GM12873 (cell line): ENCODE results near the gene TEX52.

Experiments used
- TF ChIP-seq, protein P1 (sequence below): IDR thresholded peaks from 2 replicates; pipeline ENCODE4 v1.5.1; 2012; ENCODE audit warnings: low read depth, mild to moderate bottlenecking, moderate library complexity, low read length, control low read depth; ENCODE audit not compliant: insufficient read depth; ENCODE audit errors: missing control alignments

Gene TEX52

DNA sequence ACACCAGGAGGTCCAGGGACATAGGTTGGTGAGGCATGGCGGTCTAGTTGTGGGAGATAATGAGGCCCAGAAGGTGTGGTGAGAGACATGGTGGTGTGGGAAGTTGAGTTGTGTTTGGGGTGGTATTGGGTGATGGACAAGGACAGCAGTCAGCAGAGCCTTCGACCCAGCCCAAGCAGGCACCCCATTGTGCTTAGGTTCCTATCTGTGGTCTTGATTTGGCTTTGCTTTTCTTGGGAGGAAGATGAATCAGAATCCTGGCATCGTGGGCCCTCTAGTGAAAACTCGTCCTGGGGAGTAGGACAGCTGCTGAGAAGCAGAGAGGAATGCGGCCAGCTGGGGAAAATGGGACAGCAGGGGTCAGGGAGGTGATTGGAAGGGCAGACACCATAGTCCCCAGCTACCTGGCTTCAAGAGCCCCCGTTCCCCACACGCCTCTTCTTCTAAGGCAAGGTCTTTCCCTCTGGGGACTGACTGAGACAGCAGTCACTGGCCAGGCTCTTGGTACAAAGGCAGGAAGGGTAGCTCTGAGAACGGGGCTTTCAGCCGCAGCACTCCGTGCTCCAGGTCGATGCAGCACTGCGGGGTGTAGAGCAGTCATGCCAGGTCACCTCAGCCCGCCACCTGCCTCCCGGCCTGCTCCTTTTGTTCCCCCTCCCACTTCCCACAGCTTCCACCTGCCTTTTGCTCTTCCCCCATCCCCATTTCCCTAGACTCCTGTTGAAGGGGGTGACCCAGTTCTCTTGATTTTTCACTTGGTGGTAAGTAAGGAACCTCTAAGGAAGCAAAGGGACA is 29.9 kb downstream of the TEX52 start:
- TF ChIP-seq, protein P1, sequence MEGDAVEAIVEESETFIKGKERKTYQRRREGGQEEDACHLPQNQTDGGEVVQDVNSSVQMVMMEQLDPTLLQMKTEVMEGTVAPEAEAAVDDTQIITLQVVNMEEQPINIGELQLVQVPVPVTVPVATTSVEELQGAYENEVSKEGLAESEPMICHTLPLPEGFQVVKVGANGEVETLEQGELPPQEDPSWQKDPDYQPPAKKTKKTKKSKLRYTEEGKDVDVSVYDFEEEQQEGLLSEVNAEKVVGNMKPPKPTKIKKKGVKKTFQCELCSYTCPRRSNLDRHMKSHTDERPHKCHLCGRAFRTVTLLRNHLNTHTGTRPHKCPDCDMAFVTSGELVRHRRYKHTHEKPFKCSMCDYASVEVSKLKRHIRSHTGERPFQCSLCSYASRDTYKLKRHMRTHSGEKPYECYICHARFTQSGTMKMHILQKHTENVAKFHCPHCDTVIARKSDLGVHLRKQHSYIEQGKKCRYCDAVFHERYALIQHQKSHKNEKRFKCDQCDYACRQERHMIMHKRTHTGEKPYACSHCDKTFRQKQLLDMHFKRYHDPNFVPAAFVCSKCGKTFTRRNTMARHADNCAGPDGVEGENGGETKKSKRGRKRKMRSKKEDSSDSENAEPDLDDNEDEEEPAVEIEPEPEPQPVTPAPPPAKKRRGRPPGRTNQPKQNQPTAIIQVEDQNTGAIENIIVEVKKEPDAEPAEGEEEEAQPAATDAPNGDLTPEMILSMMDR: no peak

DNA sequence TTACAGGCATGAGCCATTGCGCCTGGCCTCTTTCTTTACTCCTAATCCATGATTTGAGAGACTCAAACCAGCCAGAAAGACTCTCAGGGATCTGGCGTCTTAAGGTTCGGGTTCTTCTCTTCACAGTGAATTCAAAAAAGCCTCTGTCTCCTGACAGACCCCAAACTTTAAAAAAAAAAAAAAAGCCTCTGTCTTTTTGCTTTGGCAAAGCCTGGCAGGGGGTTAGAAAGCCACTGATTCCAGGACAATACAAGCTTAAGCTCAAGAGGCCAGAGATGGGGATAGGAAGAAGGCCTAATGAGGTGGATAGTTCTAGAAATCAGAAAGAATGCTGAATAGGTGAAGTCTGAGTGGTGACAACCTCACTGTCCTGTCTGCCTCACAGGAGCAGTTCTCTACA is 30.8 kb downstream of the TEX52 start:
- TF ChIP-seq, protein P1: no peak

DNA sequence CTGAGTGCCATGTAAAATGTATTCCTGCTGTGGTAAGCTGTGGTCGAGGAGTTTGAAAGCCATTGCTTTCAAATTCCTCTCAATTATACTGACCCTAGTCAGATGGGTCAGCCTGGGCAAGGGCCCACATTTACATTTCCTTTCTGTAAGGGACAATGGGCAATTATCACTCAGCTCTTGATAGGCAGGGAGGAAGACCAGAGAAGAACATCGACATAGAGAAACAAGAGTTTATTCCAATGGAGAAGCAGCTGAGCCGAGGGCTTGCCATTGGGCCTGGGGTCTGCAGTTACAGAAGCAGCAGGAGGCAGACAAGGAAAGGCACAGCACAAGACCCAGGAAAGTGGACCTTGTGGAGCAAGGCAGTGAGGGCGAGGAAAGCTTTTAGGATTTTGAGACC is 31.7 kb downstream of the TEX52 start:
- TF ChIP-seq, protein P1: no peak

DNA sequence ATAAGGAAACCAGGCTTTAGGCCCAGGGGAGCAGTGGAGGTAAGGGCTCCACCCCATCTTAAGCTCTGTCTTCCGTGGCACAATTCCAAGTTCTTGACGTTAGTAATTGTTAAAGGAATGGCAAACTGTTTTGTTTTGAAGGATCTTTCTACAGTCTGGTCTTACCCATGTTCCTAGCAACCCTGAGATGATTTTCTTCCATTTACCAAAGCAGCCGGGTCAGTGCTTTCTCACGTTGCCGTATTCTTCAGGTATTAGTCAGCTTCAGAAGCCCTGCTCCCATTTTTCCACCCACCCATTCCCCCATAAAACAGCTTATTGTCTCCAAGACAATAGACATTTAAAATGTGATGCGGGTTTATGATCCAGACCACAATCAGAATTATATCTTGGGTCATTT is 32.3 kb downstream of the TEX52 start:
- TF ChIP-seq, protein P1: no peak

DNA sequence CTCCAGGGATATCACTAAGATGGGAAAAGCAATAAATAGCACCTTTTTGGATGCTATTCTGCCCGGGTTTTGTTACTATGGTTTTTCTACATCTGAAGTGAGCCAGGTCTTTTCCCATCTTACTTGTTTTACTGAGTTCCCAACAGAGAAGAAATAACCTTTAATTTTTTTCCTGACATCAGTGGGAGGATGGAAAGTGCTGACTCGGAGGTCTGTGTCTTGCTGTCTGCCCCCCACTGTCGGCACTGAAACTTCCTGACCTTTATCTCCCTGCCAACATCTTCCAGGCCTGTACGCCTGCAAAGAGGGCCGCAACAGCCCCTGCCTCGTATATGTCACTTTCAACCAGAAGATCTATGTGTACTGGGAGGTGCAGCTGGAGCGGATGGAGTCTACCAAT is 33.4 kb downstream of the TEX52 start:
- TF ChIP-seq, protein P1: no peak

DNA sequence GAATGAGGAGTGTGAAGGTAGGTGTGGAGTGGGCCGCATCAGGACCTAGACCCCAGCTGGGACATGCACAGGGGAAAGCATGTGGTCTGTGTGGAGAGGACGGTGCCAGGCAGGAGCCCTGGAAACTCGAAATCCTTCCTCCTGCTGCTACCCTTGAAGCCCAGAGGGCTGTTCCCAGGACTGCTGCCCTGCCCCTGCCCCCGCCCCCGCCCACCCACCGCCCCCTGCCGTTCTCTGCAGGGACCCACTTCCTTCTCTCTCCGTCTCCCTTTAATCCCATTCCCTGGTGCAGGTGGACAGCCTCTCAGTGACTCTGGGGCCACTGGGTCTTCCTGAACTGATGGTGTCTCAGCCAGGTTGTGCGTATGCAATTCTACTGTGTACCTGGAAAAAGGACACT is 36.4 kb downstream of the TEX52 start:
- TF ChIP-seq, protein P1: no peak

DNA sequence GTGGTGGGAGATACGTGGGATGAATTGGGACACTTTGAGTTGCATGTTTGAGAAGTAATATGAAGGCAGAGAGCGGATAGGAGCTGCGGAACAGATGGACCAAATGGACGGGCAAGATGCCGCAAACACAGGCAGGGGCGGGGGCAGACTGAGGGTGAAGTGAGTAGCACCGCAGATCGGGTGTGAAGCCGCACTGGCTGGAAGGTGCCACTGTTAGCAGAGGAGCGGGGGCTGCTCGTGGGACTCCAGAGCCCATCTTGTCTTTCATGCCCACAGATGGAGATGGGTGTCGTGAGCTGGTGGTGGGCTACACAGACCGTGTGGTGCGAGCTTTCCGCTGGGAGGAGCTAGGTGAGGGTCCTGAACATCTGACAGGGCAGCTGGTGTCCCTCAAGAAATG is 37.0 kb downstream of the TEX52 start:
- TF ChIP-seq, protein P1: no peak
